ENCODE data around the gene TUSC2. TPM values are rescaled to one million over a fixed set of nuclear protein-coding genes. Genes with fewer than 3 reads are reported as not detected.
A peak's percentile ranks its signal among the peaks of the same experiment; 100 is the strongest.

Gene TUSC2
- total RNA-seq, 1 experiment from 2014 or later: 34.0 TPM

- Histone ChIP-seq H3K9ac (ENCODE audit: low read length) (0 out of 2 replicates have a peak overlapping the region, but pooled peaks have one; percentile 19), H4K20me1 (ENCODE audit: insufficient read depth) (no peaks in the 10 kb centered on the region), H3K4me1 (ENCODE audit: control insufficient read depth in 1 of 2, insufficient read depth in 2 of 2, low read length in 2 of 2) (peaks cover 25 to 49% of the 10 kb centered on the region in 2 experiments), H3K9me2 (ENCODE audit: insufficient read depth) (no peaks in the 10 kb centered on the region), H3K9me3 (ENCODE audit: control insufficient read depth in 1 of 2, insufficient read depth in 1 of 2, low read depth in 1 of 2, low read length in 2 of 2) (no peaks in the 10 kb centered on the region), H3K4me2 (ENCODE audit: low read length) (peak overlapping the region; percentile 17; the same call in 1 of the 2 replicates), H3K27ac (ENCODE audit: low read depth, low read length) (no peak overlapping the region), H2AFZ (ENCODE audit: low read depth, low read length, poor library complexity, severe bottlenecking) (no peak overlapping the region), H3K36me3 (ENCODE audit: control insufficient read depth in 1 of 2, insufficient read depth in 2 of 2, low read length in 2 of 2) (no peaks in the 10 kb centered on the region), H3K79me2 (ENCODE audit: insufficient read depth, low read length) (no peaks in the 10 kb centered on the region), H3K4me3 (replicated peaks in 1 of 2; ENCODE audit: low read depth in 1 of 2, low read length in 2 of 2) (no peak overlapping the region), H3K27me3 (ENCODE audit: insufficient read depth, low read length) (no peaks in the 10 kb centered on the region)
- POLR2A ChIA-PET: no interaction called here
- no TSS peak for BruUV-seq (replicated peaks)
- DNase-seq (ENCODE audit: low read depth, low spot score) (no peak), ATAC-seq (no peak)
- intact Hi-C loops (cut with micrococcal nuclease): no loop called here
- CTCF ChIA-PET: no interaction called here
- RAD21 ChIA-PET (ENCODE audit: low non-redundant PET in 1 of 2, low total read pairs in 2 of 2, uncharacterized antibody in 2 of 2, unreplicated experiment in 2 of 2): no interaction called here
- TF ChIP-seq TCF7L2 (IDR thresholded peaks at IDR 0.05; ENCODE audit: borderline replicate concordance, extremely low read depth, insufficient read depth, insufficient read length): no peak
- TF ChIP-seq ZFX (IDR thresholded peaks at IDR 0.05): no peak
Observed at GRCh38 chr3:50304601-50305000, 23.4 kb downstream of the TUSC2 start.

GRCh38 chr3:50303013-50303815 lies 24.8 kb downstream of the TUSC2 start, which contains the start of gene HYAL1:
TSS of gene HYAL1 (minus strand) at chr3:50303574. CDS start at chr3:50302956, 618 bp downstream.
- Histone ChIP-seq H3K9ac (ENCODE audit: low read length) (peak within 1 kb of the TSS; percentile 49), H3K27ac (ENCODE audit: low read depth, low read length) (peak within 1 kb of the TSS; percentile 70), H3K9me2 (ENCODE audit: insufficient read depth) (no peaks in the 10 kb centered on the region), H3K4me1 (ENCODE audit: control insufficient read depth in 1 of 2, insufficient read depth in 2 of 2, low read length in 2 of 2) (peaks cover 21 to 47% of the 10 kb centered on the region in 2 experiments), H3K36me3 (ENCODE audit: control insufficient read depth in 1 of 2, insufficient read depth in 2 of 2, low read length in 2 of 2) (no peaks in the 10 kb centered on the region), H3K9me3 (ENCODE audit: control insufficient read depth in 1 of 2, insufficient read depth in 1 of 2, low read depth in 1 of 2, low read length in 2 of 2) (no peaks in the 10 kb centered on the region), H3K27me3 (ENCODE audit: insufficient read depth, low read length) (no peaks in the 10 kb centered on the region), H2AFZ (ENCODE audit: low read depth, low read length, poor library complexity, severe bottlenecking) (no peak within 1 kb of the TSS), H3K79me2 (ENCODE audit: insufficient read depth, low read length) (peaks cover 3% of the 10 kb centered on the region; the same call in 1 of the 2 replicates), H3K4me2 (ENCODE audit: low read length) (peak within 1 kb of the TSS; percentile 72), H4K20me1 (ENCODE audit: insufficient read depth) (no peaks in the 10 kb centered on the region), H3K4me3 (replicated peaks in 1 of 2; ENCODE audit: low read depth in 1 of 2, low read length in 2 of 2) (peak within 1 kb of the TSS; percentile 27 to 37)
- BruUV-seq (replicated peaks): TSS peak; percentile 65
- DNase-seq (ENCODE audit: low read depth, low spot score): peak; percentile 61
- ChIA-PET POLR2A (interaction anchor here (0.9 to 1.4 kb wide), 3 partner anchors 11 to 14 kb away, joined by 4 to 5 read pairs (median 4); partner anchors contain the start of gene IFRD2), RAD21 (ENCODE audit: low non-redundant PET in 1 of 2, low total read pairs in 2 of 2, uncharacterized antibody in 2 of 2, unreplicated experiment in 2 of 2) (interaction anchor here in 1 of 2 experiments (0.6 kb wide), 1 partner anchor 21 kb away, joined by 3 read pairs; no protein-coding TSS in a partner anchor), CTCF (interaction anchor here (0.6 to 2.7 kb wide), 4 partner anchors 14 to 39 kb away, joined by 3 to 14 read pairs (median 6); no protein-coding TSS in a partner anchor)
- peak; percentile 41 for ATAC-seq
- intact Hi-C loops (cut with micrococcal nuclease): loop anchor here (1.0 kb wide), 1 partner anchor 21 kb away; no protein-coding TSS in a partner anchor
- TF ChIP-seq ELF1 (IDR thresholded peaks at IDR 0.05; ENCODE audit: borderline replicate concordance, low read depth): no peak
- TF ChIP-seq JUND (IDR thresholded peaks at IDR 0.05): no peak
- TF ChIP-seq POLR2AphosphoS5 (IDR thresholded peaks at IDR 0.05; ENCODE audit: low read depth, low read length): peak; percentile 83
- peak in 2 of 3 experiments; percentile 35 to 46; a peak in 4 of 6 replicates for TF ChIP-seq CTCF (IDR thresholded peaks at IDR 0.05 in 2 of 3, conservative IDR thresholded peaks at IDR 0.05 in 1 of 3; ENCODE audit: borderline replicate concordance in 1 of 3, insufficient read depth in 1 of 3, low read depth in 2 of 3, low read length in 2 of 3)
- no peak for TF ChIP-seq FOSL1 (IDR thresholded peaks at IDR 0.05; ENCODE audit: low read depth)
- peak; percentile 30 for TF ChIP-seq POLR2A (IDR thresholded peaks at IDR 0.05; ENCODE audit: borderline replicate concordance, extremely low read depth, insufficient read depth, insufficient read length)
